SK-N-SH (cell line): ENCODE data around the gene MYO16. TPM values are rescaled to one million over a fixed set of nuclear protein-coding genes. Genes with fewer than 3 reads are reported as not detected.

Experiments used
- CTCF ChIA-PET: fragments of 300-600, 350-600 bp; formaldehyde crosslinking; extraction: SDS; loops from one replicate; lab custom pipeline; 2021; lab: Yijun Ruan, JAX
- POLR2A ChIA-PET: fragments of 350-600 bp; sonication (Branson Sonifier 250); formaldehyde crosslinking; extraction: SDS; loops from one replicate; lab custom pipeline; 2020; ENCODE audit warnings: antibody characterized with exemption, inconsistent platforms; lab: Yijun Ruan, JAX
- DNase-seq: peaks from one replicate; pipeline ENCODE4 v3.0.0; 2012
- H2AFZ ChIP-seq: fragments of 200-600 bp; sonication (generic); 2 replicates; pipeline ENCODE4 v1.8.1; 2016; ENCODE audit warnings: antibody characterized with exemption, mild to moderate bottlenecking, low read depth
- H3F3A ChIP-seq: fragments of 200-600 bp; sonication (generic); replicated peaks from 2 replicates; pipeline ENCODE3; 2016; ENCODE audit warnings: antibody characterized with exemption, mild to moderate bottlenecking; ENCODE audit not compliant: insufficient read depth
- H3K27ac ChIP-seq, 2 experiments: fragments of 200-500 bp in 1 of 2; fragments of 200-600 bp in 1 of 2; sonication (Bioruptor generic) in 1 of 2; sonication (generic), shearing (Covaris generic) in 1 of 2; 2 replicates each; pipeline versions ENCODE4 v1.5.1 to v1.6.1; 2014 to 2016; ENCODE audit warnings: low read depth in 2 of 2, inconsistent platforms in 1 of 2, low read length in 1 of 2, mild to moderate bottlenecking in 1 of 2, mixed read lengths in 1 of 2
- H3K27me3 ChIP-seq: fragments of 200-600 bp; sonication (generic), shearing (Covaris generic); 2 replicates; pipeline ENCODE4 v1.6.1; 2016; ENCODE audit warnings: mixed run types; ENCODE audit not compliant: insufficient read depth
- H3K36me3 ChIP-seq, 2 experiments: fragments of 200-500 bp in 1 of 2; fragments of 200-600 bp in 1 of 2; sonication (Bioruptor generic) in 1 of 2; sonication (generic) in 1 of 2; replicated peaks in 1 of 2; 2 replicates each; pipeline versions ENCODE3 to v1.5.1; 2014 to 2016; ENCODE audit warnings: low read length in 1 of 2, mild to moderate bottlenecking in 1 of 2; ENCODE audit not compliant: insufficient read depth in 2 of 2, control insufficient read depth in 1 of 2
- H3K4me1 ChIP-seq, 2 experiments: fragments of 200-500 bp in 1 of 2; fragments of 200-600 bp in 1 of 2; sonication (Bioruptor generic) in 1 of 2; sonication (generic), shearing (Covaris generic) in 1 of 2; 2 replicates each; pipeline versions ENCODE4 v1.5.1 to v1.6.1; 2014 to 2016; ENCODE audit warnings: low read depth in 1 of 2, low read length in 1 of 2, mixed run types in 1 of 2; ENCODE audit not compliant: insufficient read depth in 2 of 2, control insufficient read depth in 1 of 2
- H3K4me2 ChIP-seq: fragments of 200-600 bp; sonication (generic), shearing (Covaris generic); 2 replicates; pipeline ENCODE4 v1.6.1; 2017; ENCODE audit warnings: mixed run types
- H3K4me3 ChIP-seq, 2 experiments: fragments of 200-500 bp in 1 of 2; fragments of 200-600 bp in 1 of 2; sonication (Bioruptor generic) in 1 of 2; sonication (generic), shearing (Covaris generic) in 1 of 2; 2 replicates each; pipeline versions ENCODE4 v1.5.1 to v1.8.1; 2014 to 2016; ENCODE audit warnings: low read depth in 2 of 2, inconsistent platforms in 1 of 2, low read length in 1 of 2, mild to moderate bottlenecking in 1 of 2, mixed read lengths in 1 of 2, moderate library complexity in 1 of 2
- H3K79me2 ChIP-seq: fragments of 200-600 bp; sonication (generic); 2 replicates; pipeline ENCODE4 v1.8.1; 2017; ENCODE audit warnings: mild to moderate bottlenecking; ENCODE audit not compliant: insufficient read depth
- H3K9ac ChIP-seq: fragments of 200-600 bp; sonication (generic); 2 replicates; pipeline ENCODE4 v1.6.1; 2017; ENCODE audit warnings: mixed run types
- H3K9me2 ChIP-seq: fragments of 200-600 bp; sonication (generic); 2 replicates; pipeline ENCODE4 v1.6.1; 2017; ENCODE audit warnings: mixed run types
- H3K9me3 ChIP-seq: fragments of 200-600 bp; sonication (generic); 2 replicates; pipeline ENCODE4 v1.6.1; 2017; ENCODE audit warnings: mixed run types, mild to moderate bottlenecking, moderate library complexity
- H4K20me1 ChIP-seq: fragments of 200-600 bp; sonication (generic); 2 replicates; pipeline ENCODE4 v1.6.1; 2017; ENCODE audit warnings: mild to moderate bottlenecking, mixed run types; ENCODE audit not compliant: insufficient read depth
- FOSL2 ChIP-seq: IDR thresholded peaks from 2 replicates; pipeline ENCODE4 v1.4.0; 2012; ENCODE audit warnings: low read depth, mild to moderate bottlenecking, moderate library complexity, borderline replicate concordance
- GABPA ChIP-seq: IDR thresholded peaks from 2 replicates; pipeline ENCODE4 v1.4.0; 2012; ENCODE audit warnings: low read depth, mild to moderate bottlenecking
- JUND ChIP-seq: IDR thresholded peaks from 2 replicates; pipeline ENCODE4 v1.4.0; 2012
- MEF2A ChIP-seq: IDR thresholded peaks from 2 replicates; pipeline ENCODE4 v1.4.0; 2012; ENCODE audit warnings: low read depth, borderline replicate concordance
- MXI1 ChIP-seq: IDR thresholded peaks from 2 replicates; pipeline ENCODE4 v1.6.1; 2012; ENCODE audit warnings: mild to moderate bottlenecking, low read depth, low read length, improper control_type of control experiment
- NFIC ChIP-seq: IDR thresholded peaks from 2 replicates; pipeline ENCODE4 v1.4.0; 2012; ENCODE audit warnings: borderline replicate concordance
- RCOR1 ChIP-seq: fragments of 150-350 bp; IDR thresholded peaks from 2 replicates; pipeline ENCODE4 v1.6.1; 2017; ENCODE audit warnings: antibody characterized with exemption, low read length
- RFX5 ChIP-seq: IDR thresholded peaks from 2 replicates; pipeline ENCODE4 v1.6.1; 2012; ENCODE audit warnings: mild to moderate bottlenecking, improper control_type of control experiment, low read length
- RXRA ChIP-seq: IDR thresholded peaks from 2 replicates; pipeline ENCODE4 v1.4.0; 2012; ENCODE audit warnings: low read depth, mild to moderate bottlenecking, borderline replicate concordance
- SIN3A ChIP-seq: IDR thresholded peaks from 2 replicates; pipeline ENCODE4 v1.6.1; 2012; ENCODE audit warnings: low read depth, mild to moderate bottlenecking, low read length, moderate library complexity, borderline replicate concordance
- SMC3 ChIP-seq: IDR thresholded peaks from 2 replicates; pipeline ENCODE4 v1.6.1; 2012; ENCODE audit warnings: low read depth, low read length, improper control_type of control experiment
- TCF12 ChIP-seq: IDR thresholded peaks from 2 replicates; pipeline ENCODE4 v1.4.0; 2012
- TEAD4 ChIP-seq: IDR thresholded peaks from 2 replicates; pipeline ENCODE4 v1.4.0; 2012; ENCODE audit warnings: mild to moderate bottlenecking, borderline replicate concordance; ENCODE audit not compliant: insufficient read depth
- YY1 ChIP-seq: IDR thresholded peaks from 2 replicates; pipeline ENCODE4 v1.4.0; 2012; ENCODE audit warnings: low read depth, mild to moderate bottlenecking
- ZBTB33 ChIP-seq: IDR thresholded peaks from 2 replicates; pipeline ENCODE4 v1.4.0; 2012; ENCODE audit warnings: low read depth, borderline replicate concordance
- WGBS: methylation state at CpG from one replicate; pipeline ENCODE4 v1.1.6; 2017; ENCODE audit warnings: low lambda C conversion rate; 5-methylcytosine and 5-hydroxymethylcytosine counted together
- polyA plus RNA-seq, 3 experiments: library from polyadenylated mRNA; depleted of rRNA; stranded (reverse); fragments of >200 nt; gene quantifications; 2 replicates each; pipeline ENCODE4 v1.2.3, GENCODE V29; 2012

Gene MYO16
- polyA plus RNA-seq, 1 of the 3 experiments (the other 2 are of a cell fraction): 0.07 TPM

- Histone ChIP-seq H3K27me3 (no peaks in the 10 kb centered on the region), H3K27ac (no peak overlapping the region)
- TF ChIP-seq TEAD4: no peak
- no peak for TF ChIP-seq RCOR1
- no peak for TF ChIP-seq MEF2A
- no peak for TF ChIP-seq JUND
- no peak for TF ChIP-seq MXI1
Measured at GRCh38 chr13:109058087-109058486, 428.7 kb downstream of the MYO16 start.

GRCh38 chr13:109072505-109072904 lies 443.1 kb downstream of the MYO16 start:
- no peaks in the 10 kb centered on the region for H3K4me1 ChIP-seq
- CTCF ChIA-PET: no interaction called here
- no peaks in the 10 kb centered on the region for H4K20me1 ChIP-seq
- no peaks in the 10 kb centered on the region for H3K36me3 ChIP-seq
- H3K9ac ChIP-seq: no peak overlapping the region
- TF ChIP-seq YY1 (no peak), GABPA (no peak), SIN3A (no peak), ZBTB33 (no peak), TCF12 (no peak), NFIC (no peak), RXRA (no peak), RFX5 (no peak), SMC3 (no peak), RCOR1 (no peak), FOSL2 (no peak)
- no peak overlapping the region for H3K27ac ChIP-seq
- no peak overlapping the region for H3K4me3 ChIP-seq
- H3F3A ChIP-seq: no peaks in the 10 kb centered on the region
- 86% methylated on average over 3 of the region's 3 CpGs for WGBS
- no peaks in the 10 kb centered on the region for H3K9me2 ChIP-seq
- no peaks in the 10 kb centered on the region for H3K9me3 ChIP-seq
- H2AFZ ChIP-seq: no peak overlapping the region
- no peaks in the 10 kb centered on the region for H3K79me2 ChIP-seq
- DNase-seq: no peak
- POLR2A ChIA-PET: no interaction called here
- H3K4me2 ChIP-seq: no peak overlapping the region
- no peaks in the 10 kb centered on the region; the same call in 1 of the 2 replicates for H3K27me3 ChIP-seq

More at GRCh38 chr13:109058087-109058486, 428.7 kb downstream of the MYO16 start:
- ChIA-PET CTCF (interaction anchor here (1.1 kb wide), 1 partner anchor 20 kb away, joined by 3 read pairs; no protein-coding TSS in a partner anchor), POLR2A (no interaction called here)
- H3K9me3 ChIP-seq: no peaks in the 10 kb centered on the region
- no peaks in the 10 kb centered on the region for H3F3A ChIP-seq
- H3K4me1 ChIP-seq: no peaks in the 10 kb centered on the region
- no peaks in the 10 kb centered on the region for H3K9me2 ChIP-seq
- no peak for DNase-seq
- H3K4me3 ChIP-seq: no peak overlapping the region
- no peak overlapping the region for H2AFZ ChIP-seq
- H3K9ac ChIP-seq: no peak overlapping the region
- no peaks in the 10 kb centered on the region for H3K36me3 ChIP-seq
- no peaks in the 10 kb centered on the region for H3K79me2 ChIP-seq
- WGBS: 67% methylated on average over 5 of the region's 5 CpGs
- H3K4me2 ChIP-seq: no peak overlapping the region
- no peaks in the 10 kb centered on the region for H4K20me1 ChIP-seq
